NCI-H82 (cell line): ENCODE results near the gene IFRD2.
"Not testable (repeated sequence)": the region's sequence is repeated elsewhere in the genome, so short reads cannot be mapped to it uniquely, and the experiment has no call there.

Source experiments
- DNase-seq: peaks from one replicate; lab custom pipeline; 2025; lab: John Stamatoyannopoulos, UW

The IFRD2 gene

DNA sequence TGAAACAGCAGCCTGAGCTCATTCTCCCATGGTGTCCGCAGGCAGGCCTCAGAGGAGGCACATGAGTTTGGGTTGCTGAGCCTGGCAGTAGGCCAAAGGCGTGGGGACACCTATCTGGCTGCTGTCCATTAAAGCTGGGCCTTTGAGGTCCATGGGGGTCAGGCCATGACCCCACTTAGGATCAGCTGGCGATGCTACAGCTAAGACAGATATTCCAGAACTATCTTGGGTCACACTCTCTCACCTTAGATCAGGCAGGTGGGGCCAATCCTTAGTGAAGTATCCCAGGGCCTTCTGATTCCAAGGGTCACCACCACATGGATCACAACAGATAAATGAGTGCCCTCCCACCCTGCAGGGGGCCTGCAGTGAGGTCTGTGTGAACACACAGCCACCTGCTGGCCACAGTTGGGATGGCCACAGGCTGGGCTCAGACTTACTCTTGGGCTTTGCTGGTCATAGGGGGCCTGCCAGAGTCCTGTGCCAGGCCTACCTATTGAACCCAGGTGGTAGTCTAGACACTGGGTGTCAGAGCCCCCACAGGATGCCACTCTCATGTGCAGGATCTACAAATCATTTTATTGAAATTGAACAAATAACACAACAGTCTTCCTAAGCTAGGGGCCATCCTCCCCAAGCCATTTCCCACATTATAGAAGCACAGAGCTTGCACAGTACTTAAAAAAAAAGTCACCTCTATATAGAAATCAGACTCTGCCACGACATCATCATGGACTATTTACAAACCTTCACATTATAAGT lies 32.3 kb upstream of the IFRD2 start:
- DNase-seq, result peak; percentile 83

DNA sequence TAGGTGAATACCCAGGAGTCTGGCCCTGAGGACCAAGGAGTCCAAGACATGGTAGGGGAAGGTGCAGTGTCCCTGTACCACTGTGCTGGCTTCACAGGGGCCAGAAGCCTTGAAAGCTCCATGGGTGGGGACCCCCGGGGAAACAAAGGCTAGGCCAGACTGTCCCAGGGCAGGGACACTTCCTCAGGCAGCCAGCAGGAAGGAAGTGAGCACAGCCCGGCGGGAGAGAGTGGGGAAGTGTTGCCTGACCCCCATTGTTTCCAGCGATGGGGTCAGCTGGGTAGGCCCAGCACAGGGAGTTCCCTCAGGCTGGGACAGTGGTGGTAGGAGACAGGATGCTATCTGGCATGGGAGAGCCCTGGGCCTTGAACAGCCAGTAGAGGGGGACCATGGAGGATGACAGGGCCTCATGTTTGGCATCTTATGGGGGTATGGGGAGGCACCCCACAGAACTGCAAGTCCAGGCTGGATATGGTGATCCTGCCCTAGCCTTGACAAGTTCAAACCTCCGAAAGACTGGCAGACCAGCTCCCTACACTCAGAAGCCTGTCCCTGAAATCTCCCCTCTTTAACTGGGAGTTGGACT lies 31.5 kb upstream of the IFRD2 start:
- no peak for DNase-seq

DNA sequence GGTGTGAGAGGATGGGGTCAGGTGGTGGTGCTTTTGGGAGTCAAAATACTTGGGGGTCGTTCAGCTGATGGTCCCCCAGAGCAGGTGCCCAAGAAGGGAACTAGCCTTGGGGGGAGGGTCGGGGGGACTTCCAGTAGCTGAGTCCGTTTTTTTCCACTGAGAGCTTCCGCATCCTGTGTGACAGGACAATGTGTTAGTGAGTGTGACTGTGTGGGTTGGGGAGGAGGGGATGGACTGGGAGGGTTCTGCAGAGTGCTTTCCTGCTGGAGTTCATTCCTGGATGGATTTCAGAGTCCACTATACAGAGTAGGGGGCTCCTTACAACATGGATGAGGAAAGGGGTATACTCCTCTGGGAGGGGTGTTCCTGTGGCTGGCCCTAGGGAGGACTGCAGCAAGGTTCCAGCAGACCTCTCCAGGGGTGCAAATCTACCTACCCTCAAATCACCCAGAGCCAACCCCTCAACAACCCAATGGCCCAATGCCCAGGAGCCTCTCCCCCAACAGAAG lies 30.9 kb upstream of the IFRD2 start:
- DNase-seq, result no peak

DNA sequence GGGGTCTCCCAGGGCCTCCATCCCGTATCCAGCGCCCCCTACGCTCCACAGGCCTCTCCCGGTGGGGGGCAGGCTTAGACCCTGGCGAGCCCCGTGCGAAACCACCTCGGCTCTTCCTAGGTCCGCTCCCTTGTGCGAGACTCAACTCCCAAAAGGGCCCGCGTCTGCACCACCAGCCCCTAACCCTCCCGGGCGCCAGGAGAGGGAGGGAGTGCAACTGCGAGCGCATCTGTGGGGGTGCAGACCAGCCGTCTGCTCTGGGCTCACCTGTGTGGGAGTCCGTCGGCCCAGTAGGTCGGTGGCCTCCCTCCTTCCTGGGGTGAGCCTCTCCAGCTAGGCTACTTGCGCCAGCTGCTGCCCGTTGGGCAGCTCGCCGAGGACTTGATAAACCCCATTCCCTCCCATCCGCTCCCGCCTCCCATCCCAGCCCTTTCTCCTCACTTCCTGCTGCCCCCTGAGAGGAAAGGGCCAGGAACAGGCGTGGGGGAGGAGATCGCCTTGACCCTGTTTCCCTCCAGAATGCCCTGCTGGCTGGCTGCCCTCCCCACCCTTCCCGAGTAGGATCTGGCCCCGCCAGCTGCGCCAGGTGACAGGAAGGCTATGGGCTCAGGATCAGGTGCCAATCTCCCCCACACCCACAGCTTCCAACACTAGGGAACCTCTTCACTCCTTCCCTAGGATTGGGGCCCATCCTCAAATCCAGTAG lies 30.3 kb upstream of the IFRD2 start, which contains the start of gene HYAL2:
Gene HYAL2, minus strand, starts transcription at position 360 of the 706 bp plus-strand sequence. CDS start 2,256 bp downstream, outside the sequence.
- DNase-seq, result no peak

DNA sequence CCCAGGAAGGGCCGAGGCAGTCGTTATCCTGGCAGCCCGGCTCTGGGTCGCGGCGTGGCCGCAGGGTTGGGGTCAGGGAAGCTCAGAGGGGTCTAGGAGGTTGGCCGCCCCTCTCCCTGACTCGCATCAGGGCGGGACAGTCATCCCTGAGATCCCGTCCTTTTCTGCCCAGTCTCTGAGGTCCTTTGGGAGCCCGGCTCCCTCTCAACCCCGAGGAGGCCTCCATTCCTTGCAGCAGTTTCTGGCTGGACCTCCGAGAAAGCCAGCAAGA lies 29.8 kb upstream of the IFRD2 start:
- DNase-seq, result no peak

DNA sequence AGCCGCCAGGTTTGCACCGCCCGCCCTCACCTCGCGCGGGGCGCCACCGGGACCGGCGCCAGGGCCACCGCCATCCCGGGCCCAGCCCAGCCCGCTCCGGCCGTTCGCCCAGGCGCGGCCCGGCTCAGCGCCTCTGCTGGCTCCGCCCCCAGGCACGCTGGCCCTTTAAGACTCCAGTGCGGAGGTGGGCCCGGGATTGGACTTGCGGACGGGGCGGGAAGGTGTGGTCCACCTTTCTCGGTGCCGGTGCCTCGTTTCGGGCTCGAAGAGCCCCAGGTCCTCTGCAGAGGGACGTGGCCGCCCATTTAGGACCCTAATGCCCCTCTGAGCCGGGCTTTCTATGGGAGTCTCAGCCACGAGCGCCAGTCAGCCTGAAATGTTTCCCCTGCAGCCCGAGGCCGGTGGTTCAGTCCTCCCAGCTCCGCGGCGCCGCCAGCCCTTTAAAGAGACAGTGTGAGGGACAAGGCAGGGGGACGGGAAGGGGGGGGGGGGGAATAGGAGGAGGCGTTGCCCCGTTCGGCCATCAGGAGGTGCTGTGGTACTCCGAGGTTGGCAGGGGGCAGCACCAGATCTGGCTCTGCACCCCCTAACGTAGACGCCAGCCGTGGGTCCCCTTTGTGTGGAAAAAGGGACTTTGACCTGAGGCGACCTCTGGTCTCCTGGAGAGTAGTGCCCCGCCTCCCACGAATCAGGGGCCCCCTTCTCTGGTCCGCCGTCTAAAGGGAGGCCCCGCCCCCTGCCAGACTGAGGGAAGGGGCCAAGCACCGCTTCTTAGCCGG lies 29.3 kb upstream of the IFRD2 start:
- DNase-seq, result peak; percentile 94

DNA sequence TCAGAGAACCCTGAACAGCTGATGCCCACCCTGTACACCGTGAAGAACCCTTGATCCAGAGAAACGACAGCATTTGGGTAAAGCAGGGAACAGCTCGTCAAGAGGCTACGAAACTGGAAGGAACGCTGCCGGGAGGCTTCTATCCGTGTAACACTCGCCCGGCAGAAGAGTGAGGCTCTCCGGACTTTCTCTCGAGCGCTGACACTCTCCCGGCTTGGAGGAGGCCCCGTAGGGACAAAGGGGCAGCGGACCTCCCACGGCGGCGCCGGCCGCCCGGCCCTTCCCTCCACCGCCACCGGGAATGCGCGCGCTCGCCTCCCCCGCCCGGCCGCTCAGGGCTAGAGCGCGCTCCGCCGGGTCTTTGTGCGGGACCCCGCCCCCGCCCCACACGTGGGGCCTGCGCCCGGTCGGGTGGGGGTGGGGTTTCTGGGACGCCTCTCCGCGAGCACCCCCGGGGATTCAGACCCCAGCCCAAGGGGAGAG lies 28.7 kb upstream of the IFRD2 start:
- peak; percentile 81 for DNase-seq

DNA sequence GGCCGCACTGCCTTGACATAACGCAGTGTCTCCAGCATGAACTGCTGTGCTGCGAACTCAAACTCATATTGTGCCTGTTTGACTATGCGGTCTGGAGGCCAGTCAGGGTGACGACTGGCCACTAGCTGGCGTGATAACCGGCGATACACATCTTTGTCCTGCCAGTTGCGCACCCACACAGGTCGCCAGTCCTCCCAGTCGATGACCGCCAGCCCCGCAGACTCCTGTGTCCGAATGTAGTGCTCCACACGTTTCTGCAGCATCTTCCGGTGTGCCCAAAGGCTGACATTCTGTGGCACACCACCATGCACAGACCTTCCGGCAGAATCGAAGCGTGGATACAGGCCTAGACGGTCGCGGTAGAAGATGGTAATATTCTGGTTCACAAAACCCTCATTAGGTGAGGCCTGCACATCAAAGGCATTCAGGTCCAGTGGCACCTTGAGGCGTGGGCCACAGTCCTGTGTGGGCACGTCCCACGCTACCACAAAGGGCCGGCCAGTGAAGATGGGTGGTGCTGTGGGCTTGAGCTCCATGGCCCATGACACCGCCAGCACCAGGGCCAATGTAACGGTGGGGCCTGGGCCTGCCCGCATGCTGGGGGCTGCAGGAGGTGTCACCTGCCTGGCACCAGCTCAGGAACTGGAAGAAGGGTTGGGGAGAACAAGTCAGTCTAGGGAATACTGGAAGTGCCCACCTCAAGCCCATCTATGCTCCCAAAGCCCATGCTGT lies 27.8 kb upstream of the IFRD2 start:
- no peak for DNase-seq

DNA sequence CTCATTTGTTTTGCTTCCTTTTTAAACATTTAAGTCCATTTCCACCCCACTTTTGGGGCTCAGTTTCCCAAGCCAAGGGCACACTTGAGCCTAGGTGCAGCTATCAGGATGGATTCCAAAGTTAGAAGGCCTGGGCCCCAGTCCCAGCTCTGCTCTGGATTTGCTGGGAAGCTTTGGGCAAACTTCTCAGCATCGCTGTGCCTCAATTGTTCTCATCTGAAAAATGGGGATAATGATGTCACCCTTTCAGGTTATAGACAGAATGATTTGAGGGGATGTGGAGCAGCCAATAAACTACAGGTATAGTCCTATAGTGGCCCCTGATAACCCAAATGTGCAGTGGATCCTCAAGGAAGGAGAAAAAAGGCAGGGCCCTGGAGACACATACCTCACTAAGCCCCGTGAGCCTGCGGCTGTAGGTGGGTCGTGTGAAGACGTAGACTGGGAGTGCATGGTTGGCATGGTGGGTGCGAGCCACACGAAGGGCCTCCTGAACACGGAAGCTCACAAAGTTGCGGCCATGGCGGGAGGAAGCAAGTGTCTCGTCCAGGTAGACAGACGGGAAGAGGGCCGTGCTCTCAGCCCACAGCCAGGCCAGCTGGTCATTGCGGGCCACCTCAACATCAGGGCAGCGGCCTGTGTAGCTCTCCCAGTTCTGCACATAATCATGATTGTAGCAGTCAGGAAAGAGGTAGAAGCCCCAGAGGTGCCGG lies 27.1 kb upstream of the IFRD2 start:
- no peak for DNase-seq

DNA sequence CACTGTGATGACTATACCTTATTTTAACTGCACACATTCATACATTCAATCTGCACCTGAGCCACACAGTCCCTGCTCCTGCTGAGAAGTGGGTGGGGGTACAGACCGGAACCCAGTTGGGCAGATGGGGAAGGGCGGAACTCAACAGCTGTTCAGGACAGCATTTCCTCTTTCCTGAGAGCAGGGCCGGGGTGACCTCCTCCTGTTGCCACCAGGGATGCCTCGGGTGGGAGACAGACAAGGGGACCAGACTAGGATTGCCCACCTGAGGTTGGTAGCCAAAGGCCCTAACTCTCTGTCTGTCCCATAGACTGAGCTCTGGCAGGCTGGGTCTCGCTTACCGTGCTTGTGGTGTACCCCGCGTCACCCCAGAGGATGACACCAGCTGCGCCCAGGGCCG lies 26.4 kb upstream of the IFRD2 start:
- no peak for DNase-seq

DNA sequence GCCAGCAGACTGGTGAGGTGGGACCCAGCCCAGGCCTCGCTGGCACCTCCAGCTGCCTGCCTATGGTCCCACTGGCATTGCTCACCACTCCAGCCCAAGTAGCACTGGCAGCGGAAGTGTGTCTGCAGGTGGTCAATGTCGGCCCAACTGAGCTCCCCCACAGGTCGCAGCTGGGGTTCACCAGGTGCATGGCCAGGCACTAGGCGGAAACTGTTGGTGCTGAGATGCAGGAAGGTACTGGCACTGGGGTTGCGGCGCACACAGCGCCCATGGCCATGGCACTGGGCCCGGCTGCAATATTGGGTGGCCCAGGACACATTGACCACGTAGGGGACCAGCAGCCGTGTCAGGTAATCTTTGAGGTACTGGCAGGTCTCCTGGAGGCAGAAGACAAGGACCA lies 25.9 kb upstream of the IFRD2 start:
- no peak for DNase-seq

DNA sequence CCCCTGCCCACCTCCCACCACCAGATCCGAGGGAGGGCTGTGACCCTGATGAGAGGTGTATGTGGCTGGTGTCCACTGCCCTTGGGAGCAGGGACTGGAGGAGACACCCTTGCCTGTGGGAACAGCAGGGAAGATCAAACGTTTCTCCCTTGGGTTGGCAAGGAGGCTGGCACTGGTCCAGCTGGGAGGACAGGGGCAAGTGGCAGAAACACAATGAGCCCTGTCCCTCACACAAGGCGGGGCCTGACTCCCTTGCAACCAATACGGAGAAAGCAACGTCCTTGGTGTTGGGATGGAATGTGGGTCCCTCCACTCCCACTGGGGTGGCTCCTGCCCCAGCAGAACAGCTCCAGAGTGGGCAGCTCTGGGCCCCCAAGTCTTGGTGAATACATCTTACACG lies 25.1 kb upstream of the IFRD2 start:
- no peak for DNase-seq

DNA sequence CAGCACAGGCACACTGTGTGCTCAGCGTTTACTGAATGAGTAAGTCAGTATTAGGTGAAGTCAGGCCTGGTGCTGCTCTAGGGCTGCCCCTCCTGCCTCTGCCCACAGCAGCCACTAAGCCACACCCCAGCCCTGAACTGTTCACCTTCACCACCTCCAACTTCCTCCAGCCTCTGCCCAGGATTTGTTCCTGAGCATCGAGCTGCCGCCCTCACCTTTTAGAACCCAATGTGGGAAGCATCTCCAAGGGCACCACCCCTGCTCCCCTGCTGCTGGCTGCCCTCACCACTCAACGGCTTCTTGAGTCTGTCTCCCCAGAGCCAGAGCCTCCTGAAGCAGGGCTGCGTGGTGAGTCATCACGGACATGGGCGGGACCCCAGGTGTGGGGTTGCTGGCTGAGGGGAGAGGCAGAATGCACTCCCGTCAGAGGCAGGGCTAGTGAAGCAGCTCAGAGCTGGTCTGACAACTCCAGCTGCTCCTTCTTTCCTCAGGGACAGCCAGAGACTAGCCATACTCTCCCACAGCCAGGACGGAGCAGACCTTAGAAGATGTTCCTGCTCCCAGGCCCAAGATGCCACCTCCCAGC lies 24.5 kb upstream of the IFRD2 start:
- no peak for DNase-seq

DNA sequence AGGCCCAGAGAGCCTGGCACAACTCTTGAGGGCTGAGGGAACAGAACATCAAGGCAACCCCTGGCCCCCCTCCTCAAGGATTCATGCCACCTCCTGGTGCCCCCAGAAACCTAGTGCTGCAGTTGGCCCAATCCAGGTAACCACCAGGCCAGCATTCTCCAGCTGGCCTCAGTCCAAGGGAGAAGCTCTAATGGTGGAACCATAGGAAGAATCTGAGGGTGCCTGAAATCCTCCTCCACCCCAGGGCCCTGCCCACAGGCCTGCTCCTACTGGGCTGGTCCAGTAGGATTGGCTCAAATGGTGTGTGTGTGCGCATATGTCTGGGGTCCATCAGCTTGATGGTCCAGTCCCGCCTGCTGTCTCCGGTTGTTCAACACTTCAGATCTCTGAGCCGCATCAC lies 22.6 kb upstream of the IFRD2 start:
- no peak for DNase-seq

DNA sequence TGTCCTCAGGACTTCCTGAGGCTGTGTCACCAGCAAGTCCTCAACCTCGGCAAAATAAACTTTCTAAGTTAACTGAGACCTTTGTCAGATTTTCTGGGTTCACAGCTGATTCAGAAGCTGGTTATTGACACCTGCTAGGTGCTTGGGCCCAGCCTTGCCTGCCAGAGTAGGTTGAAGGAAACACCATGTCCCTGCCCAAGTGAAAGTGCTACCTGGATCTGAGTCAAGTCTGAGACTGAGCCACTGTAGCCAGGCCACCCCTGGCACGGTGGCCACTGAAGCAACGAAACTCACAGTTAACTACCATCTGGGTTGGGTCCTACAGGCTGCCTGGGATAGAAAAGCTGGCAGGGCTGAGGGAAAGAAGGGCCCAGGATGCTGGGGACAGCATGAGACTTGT lies 22.1 kb upstream of the IFRD2 start:
- no peak for DNase-seq

DNA sequence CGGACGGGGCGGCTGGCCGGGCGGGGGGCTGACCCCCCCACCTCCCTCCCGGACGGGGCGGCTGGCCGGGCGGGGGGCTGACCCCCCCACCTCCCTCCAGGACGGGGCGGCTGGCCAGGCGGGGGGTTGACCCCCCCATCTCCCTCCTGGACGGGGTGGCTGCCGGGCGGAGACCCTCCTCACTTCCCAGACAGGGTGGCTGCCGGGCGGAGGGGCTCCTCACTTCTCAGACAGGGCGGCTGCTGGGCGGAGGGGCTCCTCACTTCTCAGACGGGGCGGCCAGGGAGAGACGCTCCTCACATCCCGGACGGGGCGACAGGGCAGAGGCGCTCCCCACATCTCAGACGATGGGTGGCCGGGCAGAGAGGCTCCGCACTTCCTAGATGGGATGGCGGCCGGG lies 19.8 kb upstream of the IFRD2 start:
- DNase-seq, result not testable (repeated sequence)

DNA sequence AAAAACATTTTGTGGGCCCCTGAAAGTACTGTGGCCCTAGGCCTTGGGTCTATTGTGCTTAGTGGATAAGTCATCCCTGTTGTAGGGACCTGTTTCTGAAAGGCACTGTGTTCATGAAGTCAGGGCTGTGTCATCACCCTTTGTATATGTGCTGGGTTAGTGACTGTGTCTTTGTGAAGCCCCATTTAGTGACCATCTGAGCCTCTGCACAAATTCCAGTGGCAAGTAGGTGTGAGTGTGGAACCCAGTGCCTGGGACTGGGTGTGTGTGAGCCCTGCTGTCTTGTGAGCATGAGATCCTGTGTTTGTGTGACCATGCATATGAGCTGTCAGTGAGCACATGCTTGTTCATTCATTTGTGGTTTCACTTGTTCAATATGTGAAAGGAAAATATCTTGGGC lies 12.4 kb upstream of the IFRD2 start:
- no peak for DNase-seq

DNA sequence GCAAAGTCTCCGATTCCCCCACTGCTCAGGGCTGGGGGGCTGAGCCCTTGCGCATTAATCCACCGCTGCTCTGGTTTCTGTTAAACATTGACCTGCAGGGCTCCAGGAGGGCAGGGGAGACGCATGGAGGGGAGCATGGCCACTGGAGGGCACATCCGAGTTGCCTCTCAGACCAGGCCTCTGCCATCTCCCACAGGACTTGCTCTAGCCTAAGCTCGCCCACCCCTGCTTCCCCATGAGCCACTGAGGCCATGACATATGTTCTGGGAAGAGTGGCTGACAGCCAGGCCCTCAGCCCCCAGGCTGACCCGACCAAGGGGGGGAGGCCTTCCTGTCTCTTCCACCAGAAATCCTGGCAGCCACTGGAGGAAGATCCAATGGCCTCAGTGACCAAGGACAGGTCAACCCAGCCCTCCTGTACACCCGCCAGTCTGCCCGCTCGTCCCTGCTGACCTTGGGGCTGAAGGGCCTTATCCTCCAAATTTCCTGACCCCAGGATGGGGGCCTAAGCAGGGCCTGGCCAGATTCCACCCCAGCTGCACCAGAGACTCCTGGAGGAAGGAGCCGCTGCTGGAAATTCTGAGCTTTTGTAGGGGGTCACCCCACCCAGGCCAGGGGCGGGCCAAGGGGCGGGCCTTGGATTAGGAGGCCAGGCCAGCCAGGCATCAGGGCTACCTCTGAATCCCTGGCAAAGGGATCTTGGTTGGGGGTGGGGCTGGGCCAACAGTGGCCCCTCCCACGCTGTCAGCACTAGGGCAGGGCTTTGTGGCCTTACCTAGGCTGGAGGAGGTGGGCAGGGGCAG lies 11.0 kb upstream of the IFRD2 start, which contains the start of gene HYAL1:
Gene HYAL1, minus strand, starts transcription at position 562 of the 803 bp plus-strand sequence. CDS start 618 bp downstream, outside the sequence.
- peak; percentile 86 for DNase-seq
